OCI-LY7 (cell line): ENCODE results near the gene IL17A. TPM values are rescaled to one million over a fixed set of nuclear protein-coding genes. Genes with fewer than 3 reads are reported as not detected.

Experiments
- BruUV-seq: library from RNA; stranded (reverse); fragments of 400-500 nt; replicated peaks from 2 replicates; lab custom pipeline; 2021; lab: Mats Ljungman, UMichigan
- CTCF ChIA-PET: fragments of 300-600 bp; sonication (Branson Sonifier 250); formaldehyde crosslinking; loops from one replicate; lab custom pipeline; 2022; ENCODE audit warnings: antibody characterized with exemption; ENCODE audit not compliant: unreplicated experiment; lab: Charles Lee
- POLR2A ChIA-PET: fragments of 300-600 bp; sonication (Branson Sonifier 250); formaldehyde crosslinking; loops from one replicate; lab custom pipeline; 2022; ENCODE audit warnings: antibody characterized with exemption; lab: Charles Lee
- DNase-seq: peaks from one replicate; pipeline ENCODE4 v3.0.0-alpha.2; 2015; ENCODE audit warnings: low spot score
- H2AFZ ChIP-seq: fragments of 200-600 bp; sonication (generic), shearing (Covaris generic); 2 replicates; pipeline ENCODE4 v1.6.1; 2014; ENCODE audit warnings: mild to moderate bottlenecking, antibody characterized with exemption, low read length, moderate library complexity
- H3K27ac ChIP-seq: fragments of 200-600 bp; sonication (generic); 2 replicates; pipeline ENCODE4 v1.5.1; 2014; ENCODE audit warnings: mixed run types, low read depth, mild to moderate bottlenecking, moderate library complexity, low read length, inconsistent platforms; ENCODE audit not compliant: poor library complexity, severe bottlenecking
- H3K36me3 ChIP-seq: fragments of 200-600 bp; sonication (generic); 2 replicates; pipeline ENCODE4 v1.6.1; 2014; ENCODE audit warnings: mild to moderate bottlenecking, antibody characterized with exemption, low read length, moderate library complexity, mixed read lengths; ENCODE audit not compliant: insufficient read depth
- H3K4me1 ChIP-seq: fragments of 200-600 bp; sonication (generic); 2 replicates; pipeline ENCODE4 v1.5.1; 2014; ENCODE audit warnings: mild to moderate bottlenecking, low read length; ENCODE audit not compliant: insufficient read depth, poor library complexity, severe bottlenecking
- H3K4me2 ChIP-seq: fragments of 200-600 bp; sonication (generic); 2 replicates; pipeline ENCODE4 v1.6.1; 2014; ENCODE audit warnings: mild to moderate bottlenecking, low read length
- H3K4me3 ChIP-seq: fragments of 200-600 bp; sonication (generic); 2 replicates; pipeline ENCODE4 v1.5.1; 2014; ENCODE audit warnings: mild to moderate bottlenecking, low read depth, low read length; ENCODE audit not compliant: poor library complexity, severe bottlenecking
- H3K79me2 ChIP-seq: fragments of 200-600 bp; sonication (generic); 2 replicates; pipeline ENCODE4 v1.6.1; 2016; ENCODE audit warnings: low read depth, mild to moderate bottlenecking, low read length, moderate library complexity, mixed read lengths; ENCODE audit not compliant: insufficient read depth
- H3K9me2 ChIP-seq: fragments of 200-600 bp; sonication (generic); 2 replicates; pipeline ENCODE4 v1.6.1; 2016; ENCODE audit warnings: mild to moderate bottlenecking, low read length, mixed read lengths; ENCODE audit not compliant: insufficient read depth
- H3K9me3 ChIP-seq: fragments of 200-600 bp; sonication (generic); 2 replicates; pipeline ENCODE4 v1.6.1; 2014; ENCODE audit warnings: mild to moderate bottlenecking, mixed run types, low read length, mixed read lengths
- H4K20me1 ChIP-seq: fragments of 200-600 bp; sonication (generic); 2 replicates; pipeline ENCODE4 v1.6.1; 2014; ENCODE audit warnings: mild to moderate bottlenecking, antibody characterized with exemption, low read length, moderate library complexity, mixed read lengths; ENCODE audit not compliant: insufficient read depth
- EZH2phosphoT487 ChIP-seq: fragments of 200-600 bp; sonication (generic); IDR thresholded peaks from 2 replicates; pipeline ENCODE4 v1.6.1; 2018; ENCODE audit warnings: low read depth, borderline replicate concordance, mild to moderate bottlenecking, mixed run types, antibody characterized with exemption, low read length, moderate library complexity, mixed read lengths
- intact Hi-C: fragments of 100-400 bp; cut with micrococcal nuclease; formaldehyde crosslinking; loops from one replicate; pipeline ENCODE4 v1.10.0; 2022; ENCODE audit not compliant: unreplicated experiment
- total RNA-seq, 2 experiments: library from RNA; depleted of rRNA in 1 of 2; stranded (reverse); fragments of >200 nt in 1 of 2; shearing (Covaris generic) in 1 of 2; gene quantifications; 2 replicates each; pipeline ENCODE4 v1.2.3, GENCODE V29; 2014 to 2022
- TF ChIP-seq, protein P1 (sequence below): fragments of 200-600 bp; sonication (generic); conservative IDR thresholded peaks from 2 replicates; pipeline ENCODE4 v1.5.1; 2014; ENCODE audit warnings: mild to moderate bottlenecking, antibody characterized with exemption, low read length, moderate library complexity, mixed read lengths

Gene IL17A
- total RNA-seq, 2 experiments from 2014 or later = not detected

DNA sequence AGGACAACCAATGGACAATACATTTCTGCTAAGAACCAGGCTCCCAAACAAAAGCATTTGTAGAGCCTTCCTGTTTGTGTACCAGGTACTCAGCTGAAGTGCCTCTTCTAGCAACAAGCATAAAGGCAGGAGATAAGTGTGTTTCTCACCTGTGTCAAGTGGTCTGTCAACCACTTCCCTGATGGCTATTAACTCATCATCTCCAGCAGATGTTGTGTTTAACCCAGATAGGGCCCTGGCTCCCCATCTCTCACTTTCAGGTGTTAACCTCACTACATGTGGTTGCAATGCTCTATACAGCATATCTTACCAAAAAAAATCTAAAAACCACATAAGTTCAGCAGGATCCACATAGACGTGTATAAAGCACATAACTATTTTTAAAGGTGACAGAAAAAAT lies 9.6 kb upstream of the IL17A start:
- no peak overlapping the region for H3K27ac ChIP-seq
- no peak overlapping the region for H3K4me2 ChIP-seq
- no peak for TF ChIP-seq EZH2phosphoT487
- TF ChIP-seq, protein P1, sequence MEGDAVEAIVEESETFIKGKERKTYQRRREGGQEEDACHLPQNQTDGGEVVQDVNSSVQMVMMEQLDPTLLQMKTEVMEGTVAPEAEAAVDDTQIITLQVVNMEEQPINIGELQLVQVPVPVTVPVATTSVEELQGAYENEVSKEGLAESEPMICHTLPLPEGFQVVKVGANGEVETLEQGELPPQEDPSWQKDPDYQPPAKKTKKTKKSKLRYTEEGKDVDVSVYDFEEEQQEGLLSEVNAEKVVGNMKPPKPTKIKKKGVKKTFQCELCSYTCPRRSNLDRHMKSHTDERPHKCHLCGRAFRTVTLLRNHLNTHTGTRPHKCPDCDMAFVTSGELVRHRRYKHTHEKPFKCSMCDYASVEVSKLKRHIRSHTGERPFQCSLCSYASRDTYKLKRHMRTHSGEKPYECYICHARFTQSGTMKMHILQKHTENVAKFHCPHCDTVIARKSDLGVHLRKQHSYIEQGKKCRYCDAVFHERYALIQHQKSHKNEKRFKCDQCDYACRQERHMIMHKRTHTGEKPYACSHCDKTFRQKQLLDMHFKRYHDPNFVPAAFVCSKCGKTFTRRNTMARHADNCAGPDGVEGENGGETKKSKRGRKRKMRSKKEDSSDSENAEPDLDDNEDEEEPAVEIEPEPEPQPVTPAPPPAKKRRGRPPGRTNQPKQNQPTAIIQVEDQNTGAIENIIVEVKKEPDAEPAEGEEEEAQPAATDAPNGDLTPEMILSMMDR = no peak
- no peaks in the 10 kb centered on the region for H3K4me1 ChIP-seq
- ChIA-PET CTCF (no interaction called here), POLR2A (interaction anchor here (0.6 kb wide), 1 partner anchor 244 kb away, joined by 3 read pairs; no protein-coding TSS in a partner anchor)
- no peak overlapping the region for H3K4me3 ChIP-seq
- no peaks in the 10 kb centered on the region for H3K9me3 ChIP-seq
- DNase-seq = no peak
- H3K79me2 ChIP-seq = no peaks in the 10 kb centered on the region
- H4K20me1 ChIP-seq = no peaks in the 10 kb centered on the region
- intact Hi-C loops = no loop called here
- no TSS peak for BruUV-seq
- H2AFZ ChIP-seq = no peak overlapping the region
- H3K36me3 ChIP-seq = no peaks in the 10 kb centered on the region
- H3K9me2 ChIP-seq = no peaks in the 10 kb centered on the region

DNA sequence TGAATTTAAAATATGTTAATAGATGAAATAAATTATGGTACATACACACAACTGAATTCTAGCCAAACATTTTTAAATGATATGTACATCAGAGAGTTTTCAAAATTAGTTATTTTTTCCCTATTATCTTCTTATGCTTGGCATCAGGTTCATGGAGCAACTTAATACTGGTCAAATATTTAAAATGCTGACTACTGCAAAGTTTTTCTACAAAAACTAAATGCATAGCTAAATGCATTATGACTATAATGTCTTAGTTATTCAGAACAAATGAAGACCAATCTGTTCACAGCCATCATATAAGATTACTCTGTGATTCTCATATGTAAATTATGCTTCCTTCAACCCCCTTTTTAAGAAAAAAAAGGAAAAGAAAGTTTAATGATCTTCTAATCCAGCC lies 8.2 kb upstream of the IL17A start:
- Histone ChIP-seq H3K36me3 (no peaks in the 10 kb centered on the region), H3K4me2 (no peak overlapping the region), H3K4me1 (no peaks in the 10 kb centered on the region), H3K79me2 (no peaks in the 10 kb centered on the region), H3K4me3 (no peak overlapping the region), H3K9me3 (no peaks in the 10 kb centered on the region), H2AFZ (no peak overlapping the region), H4K20me1 (no peaks in the 10 kb centered on the region), H3K27ac (no peak overlapping the region), H3K9me2 (no peaks in the 10 kb centered on the region)
- CTCF ChIA-PET = no interaction called here
- DNase-seq = no peak
- TF ChIP-seq, protein P1 = no peak
- TF ChIP-seq EZH2phosphoT487 = no peak
- POLR2A ChIA-PET = no interaction called here
- no TSS peak for BruUV-seq
- intact Hi-C loops = no loop called here

GRCh38 chr6:52180787-52181558 lies 5.2 kb upstream of the IL17A start:
- intact Hi-C loops = no loop called here
- Histone ChIP-seq H2AFZ (no peak overlapping the region), H3K9me2 (no peaks in the 10 kb centered on the region), H3K4me1 (no peaks in the 10 kb centered on the region), H3K36me3 (no peaks in the 10 kb centered on the region), H3K79me2 (no peaks in the 10 kb centered on the region), H3K4me2 (no peak overlapping the region), H3K27ac (no peak overlapping the region), H4K20me1 (no peaks in the 10 kb centered on the region), H3K4me3 (no peak overlapping the region), H3K9me3 (no peaks in the 10 kb centered on the region)
- CTCF ChIA-PET = no interaction called here
- no peak for TF ChIP-seq EZH2phosphoT487
- TF ChIP-seq, protein P1 = no peak
- POLR2A ChIA-PET = interaction anchor here (0.6 to 1.2 kb wide), 5 partner anchors 22 to 1381 kb away, joined by 3 read pairs; no protein-coding TSS in a partner anchor
- BruUV-seq = no TSS peak
- DNase-seq = no peak
